WERI-Rb-1 (cell line): ENCODE results near the gene ZNF784.

Experiments used
- DNase-seq: peaks from one replicate; pipeline ENCODE4 v3.0.0-alpha.2; 2020
- H3K27ac ChIP-seq: fragments of 250-450 bp; sonication (Bioruptor Pico); 2 replicates; pipeline ENCODE4 v1.5.1; 2020; ENCODE audit warnings: mild to moderate bottlenecking, moderate library complexity
- H3K27me3 ChIP-seq: fragments of 250-450 bp; sonication (Bioruptor Pico); 2 replicates; pipeline ENCODE4 v1.5.1; 2021; ENCODE audit warnings: mild to moderate bottlenecking, low read depth, moderate library complexity; ENCODE audit not compliant: insufficient read depth, severe bottlenecking
- H3K36me3 ChIP-seq: fragments of 250-450 bp; sonication (Bioruptor Pico); 2 replicates; pipeline ENCODE4 v1.5.1; 2020; ENCODE audit warnings: mild to moderate bottlenecking, moderate library complexity
- H3K4me3 ChIP-seq: 2 replicates; pipeline ENCODE4 v1.5.1; 2011; ENCODE audit warnings: low read depth, mild to moderate bottlenecking, control low read depth, low read length
- H3K9me3 ChIP-seq: fragments of 250-450 bp; sonication (Bioruptor Pico); 2 replicates; pipeline ENCODE4 v1.5.1; 2021; ENCODE audit warnings: mild to moderate bottlenecking, moderate library complexity; ENCODE audit not compliant: severe bottlenecking
- CTCF ChIP-seq: IDR thresholded peaks from 2 replicates; pipeline ENCODE4 v1.5.1; 2011; ENCODE audit warnings: low read depth, mild to moderate bottlenecking, control low read depth, inconsistent platforms, low read length

ZNF784 gene

DNA sequence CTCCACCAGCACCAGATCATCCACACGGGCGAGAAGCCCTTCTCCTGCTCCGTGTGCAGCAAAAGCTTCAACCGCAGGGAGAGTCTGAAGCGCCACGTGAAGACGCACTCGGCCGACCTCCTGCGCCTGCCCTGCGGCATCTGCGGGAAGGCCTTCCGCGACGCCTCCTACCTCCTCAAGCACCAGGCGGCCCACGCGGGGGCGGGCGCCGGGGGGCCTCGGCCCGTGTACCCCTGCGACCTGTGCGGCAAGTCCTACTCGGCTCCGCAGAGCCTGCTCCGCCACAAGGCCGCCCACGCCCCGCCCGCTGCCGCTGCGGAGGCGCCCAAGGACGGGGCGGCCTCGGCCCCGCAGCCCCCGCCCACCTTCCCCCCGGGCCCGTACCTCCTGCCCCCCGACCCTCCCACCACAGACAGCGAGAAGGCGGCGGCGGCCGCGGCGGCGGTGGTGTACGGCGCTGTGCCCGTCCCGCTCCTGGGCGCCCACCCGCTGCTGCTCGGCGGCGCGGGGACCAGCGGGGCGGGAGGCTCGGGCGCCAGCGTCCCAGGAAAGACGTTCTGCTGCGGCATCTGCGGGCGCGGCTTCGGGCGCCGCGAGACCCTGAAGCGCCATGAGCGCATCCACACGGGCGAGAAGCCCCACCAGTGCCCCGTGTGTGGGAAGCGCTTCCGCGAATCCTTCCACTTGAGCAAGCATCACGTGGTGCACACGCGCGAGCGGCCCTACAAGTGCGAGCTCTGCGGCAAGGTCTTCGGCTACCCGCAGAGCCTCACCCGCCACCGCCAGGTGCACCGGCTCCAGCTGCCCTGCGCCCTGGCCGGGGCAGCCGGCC, 9.4 kb downstream of the ZNF784 start:
- no peak for TF ChIP-seq CTCF
- peaks cover 27% of the 10 kb centered on the region for H3K36me3 ChIP-seq
- H3K27ac ChIP-seq = no peak overlapping the region
- H3K27me3 ChIP-seq = no peaks in the 10 kb centered on the region
- H3K4me3 ChIP-seq = no peak overlapping the region
- DNase-seq = no peak
- no peaks in the 10 kb centered on the region for H3K9me3 ChIP-seq

- H3K4me3 ChIP-seq = no peak overlapping the region
- peaks cover 34% of the 10 kb centered on the region for H3K36me3 ChIP-seq
- no peaks in the 10 kb centered on the region for H3K27me3 ChIP-seq
- no peak for TF ChIP-seq CTCF
- no peak for DNase-seq
- H3K9me3 ChIP-seq = no peaks in the 10 kb centered on the region
- no peak overlapping the region for H3K27ac ChIP-seq
These were observed 10.2 kb downstream of the ZNF784 start for GRCh38 chr19:55613930-55614710.

- no peaks in the 10 kb centered on the region for H3K9me3 ChIP-seq
- DNase-seq = no peak
- H3K36me3 ChIP-seq = peaks cover 34% of the 10 kb centered on the region
- H3K4me3 ChIP-seq = no peak overlapping the region
- no peaks in the 10 kb centered on the region for H3K27me3 ChIP-seq
- TF ChIP-seq CTCF = no peak
- no peak overlapping the region for H3K27ac ChIP-seq
These were observed 11.0 kb downstream of the ZNF784 start for GRCh38 chr19:55613396-55613795.

- Histone ChIP-seq H3K27ac (no peak overlapping the region), H3K9me3 (no peaks in the 10 kb centered on the region), H3K36me3 (peaks cover 24% of the 10 kb centered on the region), H3K4me3 (no peak overlapping the region), H3K27me3 (no peaks in the 10 kb centered on the region)
- TF ChIP-seq CTCF = no peak
- DNase-seq = no peak
These were observed 12.3 kb downstream of the ZNF784 start for GRCh38 chr19:55611983-55612645.

- H3K4me3 ChIP-seq = no peak overlapping the region
- peaks cover 24% of the 10 kb centered on the region for H3K36me3 ChIP-seq
- H3K9me3 ChIP-seq = no peaks in the 10 kb centered on the region
- H3K27me3 ChIP-seq = no peaks in the 10 kb centered on the region
- no peak overlapping the region for H3K27ac ChIP-seq
- no peak for DNase-seq
- no peak for TF ChIP-seq CTCF
These were observed 12.9 kb downstream of the ZNF784 start for GRCh38 chr19:55611300-55611982.
